Fibroblast of skin of abdomen (primary cell): ENCODE measurements around the gene UST.

Experiments
- DNase-seq: peaks from one replicate; pipeline ENCODE4 v3.0.0-alpha.2; 2013

The UST gene

GRCh38 chr6:149064001-149064659 is 317.3 kb downstream of the UST start:
- DNase-seq = no peak

GRCh38 chr6:149064660-149065015 is 317.8 kb downstream of the UST start:
- no peak for DNase-seq

GRCh38 chr6:149065121-149065520 is 318.3 kb downstream of the UST start:
- DNase-seq = no peak

GRCh38 chr6:149065658-149066556 is 319.1 kb downstream of the UST start:
- no peak for DNase-seq

- no peak for DNase-seq
Measured at GRCh38 chr6:149071997-149072396, 325.2 kb downstream of the UST start.

GRCh38 chr6:149074832-149075258 is 328.0 kb downstream of the UST start:
- no peak for DNase-seq

GRCh38 chr6:149075616-149076354 is 329.0 kb downstream of the UST start:
- DNase-seq = peak; percentile 60

GRCh38 chr6:149076355-149076734 is 329.5 kb downstream of the UST start:
- DNase-seq = no peak

- DNase-seq = peak; percentile 91
Measured at GRCh38 chr6:149077208-149077607, 330.4 kb downstream of the UST start.

GRCh38 chr6:149078211-149078782 is 331.5 kb downstream of the UST start:
- DNase-seq = no peak

GRCh38 chr6:149079456-149079855 is 332.6 kb downstream of the UST start:
- no peak for DNase-seq

- DNase-seq = peak; percentile 38
Measured at GRCh38 chr6:149079911-149080491, 333.2 kb downstream of the UST start.

GRCh38 chr6:149080511-149080910 is 333.7 kb downstream of the UST start:
- DNase-seq = peak; percentile 84

- peak; percentile 48 for DNase-seq
Measured at GRCh38 chr6:149081281-149081680, 334.5 kb downstream of the UST start.

- peak; percentile 71 for DNase-seq
Measured at GRCh38 chr6:149082320-149082719, 335.5 kb downstream of the UST start.

GRCh38 chr6:149084026-149084425 is 337.2 kb downstream of the UST start:
- no peak for DNase-seq

GRCh38 chr6:149084808-149085556 is 338.2 kb downstream of the UST start:
- no peak for DNase-seq

- DNase-seq = no peak
Measured at GRCh38 chr6:149085557-149085938, 338.7 kb downstream of the UST start.

GRCh38 chr6:149086363-149086762 is 339.5 kb downstream of the UST start:
- DNase-seq = no peak

GRCh38 chr6:149087898-149088297 is 341.1 kb downstream of the UST start:
- DNase-seq = no peak

- no peak for DNase-seq
Measured at GRCh38 chr6:149088361-149088760, 341.5 kb downstream of the UST start.

- DNase-seq = no peak
Measured at GRCh38 chr6:149089510-149089909, 342.7 kb downstream of the UST start.
